GM18505 (cell line): Measurements from ENCODE around the gene LSAMP.

Source experiments
- ATAC-seq: cut with Tn5 transposase; IDR thresholded peaks from one replicate; pipeline ENCODE4 v1.9.1; 2021; ENCODE audit not compliant: unreplicated experiment
- POLR2A ChIP-seq: IDR thresholded peaks from 4 replicates; pipeline ENCODE4 v1.6.1; 2011; ENCODE audit warnings: borderline replicate concordance; ENCODE audit not compliant: insufficient read depth, insufficient read length; ENCODE audit errors: extremely low read depth

LSAMP gene

DNA sequence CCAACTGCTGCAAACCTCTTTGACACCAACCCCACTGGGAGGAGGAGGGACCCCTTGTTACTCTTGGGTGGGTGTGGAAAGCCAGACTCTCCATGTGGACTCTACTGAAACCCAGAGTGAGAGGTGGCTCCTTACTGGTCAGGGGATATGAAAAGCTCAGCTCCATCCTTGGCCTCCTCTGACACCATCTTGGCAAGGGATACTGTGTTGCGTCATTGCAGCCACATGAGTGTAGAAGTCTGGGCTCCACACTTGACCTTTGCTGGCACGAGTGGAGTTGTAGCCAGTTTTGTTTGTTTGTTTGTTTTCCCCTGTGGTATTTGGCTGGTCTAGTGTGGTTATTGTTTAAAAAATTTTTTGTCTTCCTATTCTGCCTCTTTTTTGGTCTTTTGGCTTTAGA, 532.9 kb downstream of the LSAMP start:
- TF ChIP-seq POLR2A: no peak
- no peak for ATAC-seq

DNA sequence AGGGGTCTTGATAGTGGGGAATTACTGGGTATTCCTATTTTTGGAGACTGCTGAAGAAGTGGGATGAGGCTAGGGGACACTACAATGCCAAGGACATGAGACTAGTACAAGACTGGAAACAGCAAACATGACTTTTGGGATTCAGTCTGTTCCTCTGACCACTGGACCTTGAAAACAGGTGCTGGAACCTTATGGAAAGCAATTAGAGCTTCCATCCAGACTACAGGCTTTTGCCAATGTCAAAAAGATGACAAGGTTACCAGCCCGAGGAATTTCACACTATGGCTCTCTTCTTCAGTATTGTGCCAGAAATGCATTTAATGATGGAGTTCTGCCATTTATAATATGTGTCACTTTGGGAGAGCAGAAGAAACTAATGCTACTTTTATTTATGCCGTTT, 539.4 kb downstream of the LSAMP start:
- no peak for ATAC-seq

DNA sequence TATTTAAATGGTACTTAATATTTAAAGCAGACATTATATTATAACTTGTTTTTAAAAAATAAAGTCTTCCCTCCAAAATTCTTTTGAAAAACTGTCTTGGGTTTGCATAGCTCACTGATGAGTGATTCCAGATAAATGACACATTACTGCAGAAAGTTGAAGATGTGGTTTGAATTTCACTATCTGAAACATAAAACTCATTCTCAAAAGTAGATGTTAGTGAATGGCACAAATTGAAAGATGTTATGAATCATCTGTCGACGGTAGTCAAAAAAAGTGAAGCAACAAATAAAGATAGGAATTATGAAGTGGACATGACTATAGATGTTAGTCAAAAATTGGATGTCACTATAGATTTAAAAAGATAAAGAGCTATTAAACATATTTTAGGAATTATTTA, 541.4 kb downstream of the LSAMP start:
- no peak for ATAC-seq
- TF ChIP-seq POLR2A: no peak

More for the DNA sequence above, 539.4 kb downstream of the LSAMP start:
- no peak for TF ChIP-seq POLR2A

DNA sequence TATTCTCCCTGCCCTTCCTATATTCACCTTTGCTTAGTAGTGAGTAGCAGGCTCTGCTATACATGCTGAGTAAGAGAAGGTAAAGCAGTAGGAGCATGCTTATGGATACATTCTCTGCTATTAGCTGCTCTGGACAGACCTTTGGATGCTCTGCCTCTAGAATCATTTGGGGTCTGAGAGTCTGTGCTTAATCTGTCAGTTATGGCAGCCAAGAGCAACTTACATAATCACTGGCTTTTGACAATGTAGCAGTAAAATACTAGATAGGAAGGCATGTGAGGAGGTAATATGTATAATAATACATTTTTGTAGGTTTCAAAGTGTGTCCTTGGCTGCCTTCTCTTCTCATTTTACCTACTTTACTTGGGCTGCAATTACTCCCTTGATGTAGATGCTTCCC, 544.3 kb downstream of the LSAMP start:
- TF ChIP-seq POLR2A: no peak
- no peak for ATAC-seq

DNA sequence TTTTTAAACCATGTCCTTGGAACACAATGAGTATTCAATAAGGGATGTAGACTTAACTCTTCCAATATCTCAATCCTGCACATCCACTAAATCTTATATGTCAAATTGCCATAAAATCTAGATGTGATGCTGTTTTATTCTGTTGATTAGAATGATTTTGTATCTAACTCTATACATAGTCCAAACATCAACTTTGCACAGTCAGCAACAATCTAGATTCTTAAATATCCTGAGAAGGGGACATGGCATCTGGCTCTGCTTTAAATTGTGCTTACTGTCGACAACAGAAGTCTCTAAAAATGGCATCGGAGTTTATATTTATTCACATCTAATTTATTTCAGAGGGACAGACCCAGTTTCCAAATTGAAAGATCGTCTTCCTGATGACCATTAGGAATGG, 545.8 kb downstream of the LSAMP start:
- ATAC-seq: no peak
- no peak for TF ChIP-seq POLR2A

DNA sequence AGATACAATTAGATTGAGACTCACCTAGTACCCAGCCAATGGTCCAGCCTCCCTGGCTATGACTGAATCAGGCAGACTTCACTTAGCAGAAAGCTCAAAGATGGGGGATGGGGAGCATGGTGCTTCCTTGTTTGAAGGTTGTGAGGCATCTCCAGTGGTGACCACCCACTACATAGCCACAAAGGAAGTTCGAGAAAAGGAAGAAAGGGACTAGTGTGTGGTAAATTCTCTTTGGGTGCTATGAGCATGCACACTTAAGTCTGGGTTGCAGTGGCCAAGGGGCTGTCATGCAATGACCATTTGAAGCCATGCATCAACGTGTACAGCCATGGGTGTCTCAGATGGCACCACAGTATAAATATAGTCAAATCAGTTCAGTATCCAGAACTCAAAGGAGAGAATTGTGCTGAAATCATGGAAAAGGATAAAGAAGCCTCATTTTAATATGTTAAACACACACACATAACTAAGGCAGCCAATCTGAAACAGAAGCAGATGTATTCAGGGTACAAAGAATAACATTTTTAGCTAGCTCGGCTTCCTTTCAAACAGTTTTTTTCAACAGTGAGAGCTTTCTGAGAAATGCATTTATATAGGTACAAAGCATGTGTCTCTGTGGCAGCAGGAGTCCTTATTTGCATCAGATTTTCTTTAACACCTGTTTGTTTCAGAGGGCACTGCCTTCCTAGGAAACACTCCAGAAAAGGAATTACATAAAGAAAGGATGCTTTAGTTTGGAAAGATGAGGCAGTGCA, 546.5 kb downstream of the LSAMP start:
- no peak for ATAC-seq
- TF ChIP-seq POLR2A: no peak

DNA sequence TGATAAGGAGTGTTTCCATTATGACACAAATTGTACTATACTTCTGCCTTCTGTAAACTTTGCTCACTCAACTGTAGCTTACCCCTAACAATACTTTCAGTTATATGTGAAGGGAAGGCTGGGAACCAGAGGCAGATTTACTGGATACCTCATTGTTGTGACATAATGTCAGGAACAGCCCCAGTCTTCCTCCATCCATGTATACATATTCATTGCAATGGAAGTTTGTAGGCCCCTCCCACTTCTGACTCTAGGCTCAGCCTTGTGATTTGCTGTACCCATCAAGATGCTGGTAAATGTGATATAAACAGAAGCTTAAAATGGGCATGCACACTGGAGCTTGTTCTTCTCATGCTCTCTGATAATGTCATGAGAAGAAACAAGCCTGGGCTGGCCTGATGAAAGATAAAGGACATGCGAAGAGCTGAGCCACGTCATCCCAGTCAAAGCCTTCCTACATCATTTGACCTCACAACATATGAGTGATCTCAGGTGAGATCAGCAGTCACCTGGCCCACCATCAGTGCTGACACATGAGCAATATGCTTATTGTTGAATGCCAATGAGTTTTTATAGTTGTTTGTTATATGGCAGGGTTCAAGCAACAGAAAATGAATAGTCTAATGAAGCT, 554.2 kb downstream of the LSAMP start:
- ATAC-seq: no peak
- TF ChIP-seq POLR2A: no peak

DNA sequence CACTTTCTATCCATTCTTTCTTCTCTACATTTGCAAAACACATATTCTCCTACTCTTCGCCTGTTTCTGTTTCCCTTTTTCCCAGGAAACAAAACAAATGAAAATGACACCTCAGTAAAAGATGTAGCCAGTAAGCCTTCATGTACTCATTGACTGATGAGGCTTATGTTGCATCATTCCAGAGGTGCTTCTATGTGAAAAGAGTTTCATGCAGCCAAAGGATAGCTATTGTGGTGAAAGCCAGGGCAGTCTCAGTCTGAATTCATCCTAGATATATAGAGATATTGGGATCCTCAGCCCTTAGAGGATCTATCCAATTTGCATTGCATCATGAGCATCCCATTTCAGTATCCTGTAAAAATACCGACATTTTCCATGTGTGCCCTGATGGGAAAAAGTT, 554.7 kb downstream of the LSAMP start:
- no peak for TF ChIP-seq POLR2A
- ATAC-seq: no peak

DNA sequence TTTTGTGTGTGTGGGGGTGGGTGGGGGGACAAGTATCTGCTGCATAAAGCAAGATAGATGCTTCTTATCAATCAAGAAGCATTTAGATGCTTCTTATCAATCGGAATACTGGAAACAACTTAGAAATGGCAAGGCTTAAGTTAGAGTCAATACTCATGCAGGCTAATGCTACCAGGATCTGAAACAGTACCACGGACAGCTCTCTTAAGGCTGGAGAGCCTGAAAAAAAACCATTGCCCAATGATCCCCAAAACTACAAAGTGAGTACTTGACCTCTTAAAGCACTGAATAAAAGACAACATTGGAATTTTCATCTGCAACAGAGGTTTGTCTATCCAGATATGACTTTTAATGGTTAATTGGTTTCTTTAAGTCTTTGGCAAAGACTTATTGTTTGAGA, 559.7 kb downstream of the LSAMP start:
- no peak for TF ChIP-seq POLR2A
- no peak for ATAC-seq

DNA sequence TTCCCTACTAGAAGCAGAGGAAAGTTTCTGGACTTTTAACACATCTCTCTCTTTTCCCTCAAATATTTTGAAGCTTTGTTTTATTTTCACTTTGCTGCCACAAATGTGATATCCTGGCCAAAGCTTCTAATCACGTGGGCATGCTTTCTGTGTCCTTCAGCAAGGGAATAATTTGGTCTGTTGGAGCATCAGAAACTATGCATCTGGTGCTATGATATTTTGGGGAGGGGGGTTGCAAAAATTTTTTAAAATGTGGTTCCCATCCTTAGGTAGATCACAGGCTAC, 567.7 kb downstream of the LSAMP start:
- no peak for TF ChIP-seq POLR2A
- no peak for ATAC-seq

DNA sequence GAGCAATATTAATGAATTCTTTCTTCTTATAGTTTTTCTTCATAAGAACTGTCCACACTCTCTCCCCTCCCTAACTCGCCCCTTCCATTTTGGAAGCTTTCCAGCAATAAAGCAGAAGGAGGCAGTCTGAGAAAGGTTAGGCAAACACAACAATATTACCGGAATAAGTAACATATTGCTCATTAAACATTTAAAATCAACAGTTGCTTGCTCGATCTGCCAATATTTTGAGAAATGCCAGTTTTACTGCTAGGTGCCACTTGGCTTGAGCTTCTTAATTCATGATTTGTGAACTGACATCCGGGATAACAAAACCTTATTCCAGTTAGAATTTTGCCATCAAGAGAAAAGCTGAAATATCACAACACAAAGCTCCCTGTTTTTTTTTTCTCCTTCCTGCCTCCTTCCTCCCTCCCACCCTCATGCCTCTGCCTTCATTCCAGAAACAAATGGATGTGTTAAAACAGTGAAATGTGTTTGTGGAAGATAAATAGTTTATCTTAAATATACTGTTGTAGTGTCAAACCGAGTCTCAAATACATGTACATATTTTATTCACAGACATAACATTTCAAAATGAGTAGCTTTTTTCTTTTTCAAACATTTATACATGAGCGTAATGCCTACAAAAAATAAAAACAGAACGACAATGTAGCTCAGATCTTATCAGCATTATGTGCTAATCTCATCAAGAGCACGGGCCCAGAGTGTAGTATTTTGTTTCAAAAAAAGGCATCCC, 568.2 kb downstream of the LSAMP start:
- TF ChIP-seq POLR2A: no peak
- no peak for ATAC-seq

DNA sequence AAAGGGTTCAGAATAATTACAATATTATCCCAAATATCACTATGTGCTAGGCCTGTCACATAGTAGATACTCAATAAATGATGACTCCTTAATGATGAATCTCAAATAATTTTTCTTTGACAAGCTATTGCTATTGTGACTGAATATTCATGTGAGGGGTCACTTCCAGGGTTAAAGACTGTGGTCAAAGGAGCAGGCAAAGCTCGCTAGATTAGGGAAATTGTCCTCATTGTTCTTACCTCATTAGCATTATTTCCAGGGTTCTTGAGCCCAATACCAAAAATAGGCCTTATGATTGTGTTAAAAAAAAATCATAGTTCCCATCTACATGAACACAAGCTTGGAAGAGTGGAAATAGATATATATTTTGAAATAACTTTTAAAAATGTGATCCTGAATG, 569.8 kb downstream of the LSAMP start:
- TF ChIP-seq POLR2A: no peak
- ATAC-seq: no peak

DNA sequence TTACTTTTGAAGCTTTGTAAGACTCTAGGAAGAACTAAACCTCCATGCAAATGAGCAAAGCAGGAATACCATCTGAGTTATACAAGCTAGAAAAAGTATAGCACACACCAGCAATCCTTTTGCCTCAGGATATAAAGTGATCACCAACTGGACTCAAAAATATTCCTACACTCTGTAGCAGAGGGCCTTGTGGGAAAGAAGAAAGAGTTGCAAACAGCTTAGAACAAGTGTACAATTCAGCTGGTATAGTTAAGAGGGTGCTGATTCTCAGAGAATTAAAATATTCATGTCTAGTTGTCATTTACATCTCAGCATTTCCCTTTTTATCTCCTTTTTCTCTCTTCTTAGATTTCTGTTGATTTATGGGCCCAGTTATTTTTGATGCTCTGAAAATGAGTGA, 573.6 kb downstream of the LSAMP start:
- no peak for TF ChIP-seq POLR2A
- ATAC-seq: no peak

DNA sequence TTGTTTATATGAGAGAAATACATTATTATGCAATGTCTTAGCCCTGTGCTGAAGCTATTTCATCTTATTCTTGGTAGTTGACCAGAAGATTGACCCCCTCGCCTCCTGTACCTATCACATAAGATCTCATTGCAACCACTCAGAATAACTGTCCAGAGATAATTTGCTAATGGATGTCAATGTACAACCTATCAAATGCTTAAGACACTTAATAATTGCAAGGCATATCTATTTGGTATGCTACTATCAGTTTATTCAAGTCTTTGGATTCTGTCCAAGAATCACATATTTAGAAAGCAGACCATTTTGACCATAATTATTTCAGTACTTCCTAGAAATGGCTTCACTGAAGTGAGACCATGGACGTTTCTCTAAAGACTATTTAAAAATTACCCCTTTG, 580.4 kb downstream of the LSAMP start:
- no peak for ATAC-seq
- TF ChIP-seq POLR2A: no peak
